Measurements from ENCODE around the gene NTRK2.

DNA sequence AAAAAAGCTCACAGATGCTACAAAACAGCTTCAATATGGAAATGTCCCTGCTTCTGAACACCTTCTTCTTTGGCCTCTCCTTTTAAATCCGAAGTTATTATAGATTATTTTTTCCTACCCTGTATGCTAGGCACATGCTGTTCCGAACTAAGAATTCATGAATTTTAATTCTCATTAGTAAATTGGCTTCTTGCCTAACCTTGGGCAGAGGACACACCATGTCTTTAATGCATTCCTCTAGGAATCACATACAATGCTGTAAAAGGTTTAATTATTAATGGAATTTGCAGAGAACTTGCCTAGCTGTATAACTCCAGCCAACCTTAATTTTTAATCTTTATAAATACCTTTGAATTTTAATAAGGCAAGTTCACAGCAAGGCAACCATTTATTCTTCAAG is 234.4 kb downstream of the NTRK2 start:
- no peak for TF ChIP-seq ZFP3 (CRISPR knock-in tag; IDR thresholded peaks at IDR 0.05)
- TF ChIP-seq, protein P1, sequence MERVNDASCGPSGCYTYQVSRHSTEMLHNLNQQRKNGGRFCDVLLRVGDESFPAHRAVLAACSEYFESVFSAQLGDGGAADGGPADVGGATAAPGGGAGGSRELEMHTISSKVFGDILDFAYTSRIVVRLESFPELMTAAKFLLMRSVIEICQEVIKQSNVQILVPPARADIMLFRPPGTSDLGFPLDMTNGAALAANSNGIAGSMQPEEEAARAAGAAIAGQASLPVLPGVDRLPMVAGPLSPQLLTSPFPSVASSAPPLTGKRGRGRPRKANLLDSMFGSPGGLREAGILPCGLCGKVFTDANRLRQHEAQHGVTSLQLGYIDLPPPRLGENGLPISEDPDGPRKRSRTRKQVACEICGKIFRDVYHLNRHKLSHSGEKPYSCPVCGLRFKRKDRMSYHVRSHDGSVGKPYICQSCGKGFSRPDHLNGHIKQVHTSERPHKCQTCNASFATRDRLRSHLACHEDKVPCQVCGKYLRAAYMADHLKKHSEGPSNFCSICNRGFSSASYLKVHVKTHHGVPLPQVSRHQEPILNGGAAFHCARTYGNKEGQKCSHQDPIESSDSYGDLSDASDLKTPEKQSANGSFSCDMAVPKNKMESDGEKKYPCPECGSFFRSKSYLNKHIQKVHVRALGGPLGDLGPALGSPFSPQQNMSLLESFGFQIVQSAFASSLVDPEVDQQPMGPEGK (CRISPR knock-in tag; IDR thresholded peaks at IDR 0.05; ENCODE audit: borderline replicate concordance) = no peak
- TF ChIP-seq RARB (CRISPR knock-in tag; IDR thresholded peaks at IDR 0.05) = no peak
- TF ChIP-seq ESRRG (CRISPR knock-in tag; IDR thresholded peaks at IDR 0.05) = no peak
- TF ChIP-seq SNAI2 (CRISPR knock-in tag; IDR thresholded peaks at IDR 0.05) = no peak
- TF ChIP-seq ZC3H10 (CRISPR knock-in tag; IDR thresholded peaks at IDR 0.05) = no peak
- TF ChIP-seq BACH2 (CRISPR knock-in tag; IDR thresholded peaks at IDR 0.05; ENCODE audit: borderline replicate concordance) = no peak
- no peak for TF ChIP-seq ZNF8 (CRISPR knock-in tag; IDR thresholded peaks at IDR 0.05)
- no peak for TF ChIP-seq PPARA (CRISPR knock-in tag; IDR thresholded peaks at IDR 0.05; ENCODE audit: borderline replicate concordance)
- TF ChIP-seq ARNTL (CRISPR knock-in tag; IDR thresholded peaks at IDR 0.05; ENCODE audit: borderline replicate concordance, low read depth) = no peak
